GM12878 (cell line): Measurements from ENCODE around the gene ITSN1. TPM values are rescaled to one million over a fixed set of nuclear protein-coding genes. Genes with fewer than 3 reads are reported as not detected.
A peak's percentile ranks its signal among the peaks of the same experiment; 100 is the strongest.

Experiments used
- BRCA1 ChIP-seq: IDR thresholded peaks from 2 replicates; pipeline ENCODE4 v1.6.1; 2011; ENCODE audit warnings: low read depth, low read length, improper control_type of control experiment
- ESRRA ChIP-seq: IDR thresholded peaks from 2 replicates; pipeline ENCODE4 v1.6.1; 2012; ENCODE audit warnings: mild to moderate bottlenecking, low read length, improper control_type of control experiment
- FOS ChIP-seq: IDR thresholded peaks from 3 replicates; pipeline ENCODE4 v1.6.1; 2011; ENCODE audit warnings: borderline replicate concordance; ENCODE audit not compliant: insufficient read length; ENCODE audit errors: extremely low read depth
- HSF1 ChIP-seq: fragments of 150-350 bp; IDR thresholded peaks from 2 replicates; pipeline ENCODE4 v1.6.1; 2014; ENCODE audit warnings: mild to moderate bottlenecking, low read depth, low read length
- NFYB ChIP-seq: IDR thresholded peaks from 2 replicates; pipeline ENCODE4 v1.6.1; 2011; ENCODE audit warnings: low read depth, mild to moderate bottlenecking, low read length, improper control_type of control experiment, moderate library complexity; ENCODE audit not compliant: insufficient read depth
- SP1 ChIP-seq: IDR thresholded peaks from one replicate; pipeline ENCODE4 v1.6.1; 2011; ENCODE audit warnings: low read depth, low read length
- ZSCAN29 ChIP-seq: fragments of 450-650 bp; IDR thresholded peaks from 2 replicates; pipeline ENCODE4 v1.6.1; 2017; ENCODE audit warnings: mild to moderate bottlenecking, moderate library complexity
- polyA plus RNA-seq, 11 experiments: library from polyadenylated mRNA; depleted of rRNA in 4 of 11; unstranded in 6 of 11; stranded (reverse) in 5 of 11; fragments of >200 nt; fragmentation: Nextera tagmentation in 4 of 11; fragmentation: Illumina TruSeq in 1 of 11; extraction: Ambion mirVana in 4 of 11; extraction: Trizol in 1 of 11; gene quantifications; 1 replicate in 1 of 11; 2 replicates in 10 of 11; pipeline versions ENCODE4 v1.2.1 to v1.2.3, GENCODE V29; 2011 to 2016; ENCODE audit warnings: inconsistent platforms in 2 of 11, missing spikeins in 2 of 11, low read depth in 1 of 11
- total RNA-seq, 4 experiments: library from RNA; depleted of rRNA in 3 of 4; stranded (reverse); fragments of >200 nt in 3 of 4; fragmentation: Illumina TruSeq in 1 of 4; extraction: Trizol in 1 of 4; gene quantifications; 2 replicates each; pipeline versions ENCODE4 v1.2.1 to v1.2.3, GENCODE V29; 2013 to 2021
- TF ChIP-seq, protein P1 (sequence below): fragments of 450-650 bp; IDR thresholded peaks from 2 replicates; pipeline ENCODE4 v1.6.1; 2017; ENCODE audit warnings: antibody characterized with exemption, mild to moderate bottlenecking, moderate library complexity
- TF ChIP-seq, protein P2 (sequence below): IDR thresholded peaks from 2 replicates; pipeline ENCODE4 v1.6.1; 2012; ENCODE audit warnings: low read depth, low read length, improper control_type of control experiment

Gene ITSN1
- total and polyA plus RNA-seq, 10 of the 15 experiments (the other 5 are each of a cell fraction or from before 2014, with no cell fraction given): 0.89 to 10.6 (median 4.8) TPM

DNA sequence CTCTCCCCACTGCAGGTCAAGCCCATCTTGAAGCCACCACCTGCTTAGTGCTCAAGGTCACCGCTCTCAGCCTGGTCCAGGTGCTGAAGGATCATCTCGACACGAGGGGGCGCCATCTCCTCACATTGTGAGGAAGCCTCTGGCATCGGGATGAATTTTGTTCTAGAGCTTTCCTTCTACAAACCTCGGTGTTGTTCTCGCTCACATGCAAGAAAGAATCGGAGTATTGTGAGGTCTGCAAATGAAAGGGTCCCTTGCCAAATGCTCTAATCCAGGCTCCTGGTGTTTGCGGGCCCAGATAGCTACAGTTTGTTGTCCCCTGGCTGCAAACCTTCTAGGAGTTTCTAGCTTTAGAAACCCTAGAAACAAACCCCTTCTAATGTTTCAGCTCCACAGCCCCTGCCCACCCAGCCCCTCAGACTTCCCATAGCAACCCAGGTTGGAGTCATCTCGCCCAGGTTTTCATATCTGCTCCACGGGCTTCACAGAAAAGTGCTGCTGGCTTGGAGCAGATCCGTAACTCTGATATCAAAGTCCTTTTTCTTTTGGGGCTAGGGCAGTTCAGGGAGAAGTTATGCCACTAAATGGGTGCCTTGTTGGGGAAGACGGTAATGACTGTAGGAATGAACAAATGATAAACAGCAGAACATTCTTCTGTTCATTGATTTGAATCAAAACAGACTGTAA lies 281.9 kb downstream of the ITSN1 start (continued):
- TF ChIP-seq, protein P1, sequence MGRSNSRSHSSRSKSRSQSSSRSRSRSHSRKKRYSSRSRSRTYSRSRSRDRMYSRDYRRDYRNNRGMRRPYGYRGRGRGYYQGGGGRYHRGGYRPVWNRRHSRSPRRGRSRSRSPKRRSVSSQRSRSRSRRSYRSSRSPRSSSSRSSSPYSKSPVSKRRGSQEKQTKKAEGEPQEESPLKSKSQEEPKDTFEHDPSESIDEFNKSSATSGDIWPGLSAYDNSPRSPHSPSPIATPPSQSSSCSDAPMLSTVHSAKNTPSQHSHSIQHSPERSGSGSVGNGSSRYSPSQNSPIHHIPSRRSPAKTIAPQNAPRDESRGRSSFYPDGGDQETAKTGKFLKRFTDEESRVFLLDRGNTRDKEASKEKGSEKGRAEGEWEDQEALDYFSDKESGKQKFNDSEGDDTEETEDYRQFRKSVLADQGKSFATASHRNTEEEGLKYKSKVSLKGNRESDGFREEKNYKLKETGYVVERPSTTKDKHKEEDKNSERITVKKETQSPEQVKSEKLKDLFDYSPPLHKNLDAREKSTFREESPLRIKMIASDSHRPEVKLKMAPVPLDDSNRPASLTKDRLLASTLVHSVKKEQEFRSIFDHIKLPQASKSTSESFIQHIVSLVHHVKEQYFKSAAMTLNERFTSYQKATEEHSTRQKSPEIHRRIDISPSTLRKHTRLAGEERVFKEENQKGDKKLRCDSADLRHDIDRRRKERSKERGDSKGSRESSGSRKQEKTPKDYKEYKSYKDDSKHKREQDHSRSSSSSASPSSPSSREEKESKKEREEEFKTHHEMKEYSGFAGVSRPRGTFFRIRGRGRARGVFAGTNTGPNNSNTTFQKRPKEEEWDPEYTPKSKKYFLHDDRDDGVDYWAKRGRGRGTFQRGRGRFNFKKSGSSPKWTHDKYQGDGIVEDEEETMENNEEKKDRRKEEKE: no peak
- TF ChIP-seq ESRRA: peak; percentile 82
- TF ChIP-seq, protein P2, sequence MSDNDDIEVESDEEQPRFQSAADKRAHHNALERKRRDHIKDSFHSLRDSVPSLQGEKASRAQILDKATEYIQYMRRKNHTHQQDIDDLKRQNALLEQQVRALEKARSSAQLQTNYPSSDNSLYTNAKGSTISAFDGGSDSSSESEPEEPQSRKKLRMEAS: no peak
- no peak for TF ChIP-seq SP1
- peak; percentile 89 for TF ChIP-seq HSF1
- peak; percentile 72; the same call in 1 of the 2 replicates for TF ChIP-seq ZSCAN29
- no peak for TF ChIP-seq NFYB
- TF ChIP-seq FOS: no peak
- TF ChIP-seq BRCA1: no peak
